Measurements from ENCODE around the gene DAPK3.
"Not testable (repeated sequence)": the region's sequence is repeated elsewhere in the genome, so short reads cannot be mapped to it uniquely, and the experiment has no call there.

DAPK3 gene

DNA sequence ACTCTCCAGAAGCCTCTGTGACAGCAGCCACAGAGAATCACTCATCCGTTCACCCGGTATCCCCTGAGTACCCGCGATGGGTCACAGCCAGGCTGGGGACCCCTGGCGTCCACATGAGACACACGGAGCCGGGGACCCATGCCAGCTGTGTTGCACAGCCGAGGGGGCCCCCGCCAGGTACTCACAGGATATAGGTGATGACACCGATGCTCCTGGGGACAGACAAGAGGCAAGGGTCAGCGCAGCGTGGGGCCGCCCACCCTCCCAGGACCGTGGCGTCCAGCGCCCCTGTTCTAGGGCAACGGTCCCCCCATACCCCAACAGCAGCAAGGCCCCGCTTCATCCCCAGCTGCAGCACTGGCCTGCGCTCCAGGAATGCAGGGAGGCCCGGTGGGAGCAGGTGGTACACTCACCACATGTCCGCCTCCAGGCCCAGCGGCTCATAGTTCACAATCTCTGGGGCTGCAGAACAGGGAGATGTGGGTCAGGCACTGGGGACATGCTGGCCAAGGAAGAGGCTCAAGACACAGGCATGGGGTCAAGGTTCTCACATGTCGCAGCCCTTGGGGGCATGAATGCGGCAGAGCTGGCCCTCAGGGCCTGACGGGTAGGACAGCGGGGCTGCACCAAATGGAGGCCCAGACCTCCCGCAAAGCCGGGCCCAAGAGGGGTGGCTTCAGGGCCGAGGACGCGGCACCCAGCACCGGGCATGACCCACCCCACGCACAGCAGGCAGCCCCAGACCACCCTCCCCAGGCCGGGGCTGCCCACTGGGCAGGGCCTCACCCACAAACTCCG, 7.2 kb downstream of the DAPK3 start:
- H3K4me3 ChIP-seq (ENCODE audit: low read length) = no peak overlapping the region
- no peak for TF ChIP-seq ZNF274 (IDR thresholded peaks at IDR 0.05; ENCODE audit: low read depth, low read length)

- TF ChIP-seq ZNF274 (IDR thresholded peaks at IDR 0.05; ENCODE audit: low read depth, low read length) = no peak
- no peak overlapping the region for H3K4me3 ChIP-seq (ENCODE audit: low read length)
Observed at GRCh38 chr19:3961007-3961406, 9.9 kb downstream of the DAPK3 start.

DNA sequence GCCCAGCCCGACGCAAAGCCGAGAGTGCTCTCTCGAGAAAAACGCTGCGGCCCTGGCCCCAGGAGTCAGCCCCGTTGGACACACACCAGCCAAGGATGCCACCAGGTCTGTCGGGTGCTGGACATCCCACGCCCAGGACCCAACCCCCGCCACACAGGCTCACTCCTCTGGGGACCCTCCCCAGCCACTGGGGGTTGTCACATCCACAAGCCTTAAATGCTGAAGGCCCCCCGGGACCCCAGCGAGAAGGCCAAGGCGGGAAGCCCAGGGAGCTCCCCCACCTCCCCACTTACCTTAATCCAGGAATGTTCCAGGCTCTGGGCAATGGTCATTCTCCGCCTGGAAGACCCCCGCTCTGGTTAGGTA, 11.2 kb downstream of the DAPK3 start:
- no peak for TF ChIP-seq ZNF274 (IDR thresholded peaks at IDR 0.05; ENCODE audit: low read depth, low read length)
- H3K4me3 ChIP-seq (ENCODE audit: low read length) = no peak overlapping the region

- TF ChIP-seq ZNF274 (IDR thresholded peaks at IDR 0.05; ENCODE audit: low read depth, low read length) = no peak
Observed at GRCh38 chr19:3958836-3959765, 11.8 kb downstream of the DAPK3 start.

DNA sequence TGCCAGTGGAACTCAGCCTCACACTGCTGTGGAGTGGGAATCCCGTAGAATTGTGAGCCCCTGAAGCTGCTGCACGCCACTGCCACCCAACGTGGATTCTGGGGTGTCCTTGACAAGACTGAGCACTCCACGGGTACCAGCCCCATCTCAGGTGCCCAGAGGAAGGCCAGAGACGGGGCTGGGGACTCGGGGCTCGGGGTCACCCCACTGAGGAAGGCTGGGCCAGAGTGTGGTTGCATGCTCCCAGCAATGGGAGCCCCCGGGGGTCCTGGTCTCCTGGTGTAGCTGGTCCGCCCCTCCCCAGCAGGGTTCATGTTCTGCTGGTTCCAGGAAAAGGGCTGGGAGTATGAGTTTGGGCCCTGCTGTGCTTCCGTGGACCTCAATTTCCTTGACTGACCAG, 15.2 kb downstream of the DAPK3 start:
- no peak overlapping the region for H3K4me3 ChIP-seq (ENCODE audit: low read length)
- no peak for TF ChIP-seq ZNF274 (IDR thresholded peaks at IDR 0.05; ENCODE audit: low read depth, low read length)

More at GRCh38 chr19:3958836-3959765, 11.8 kb downstream of the DAPK3 start:
- no peak overlapping the region for H3K4me3 ChIP-seq (ENCODE audit: low read length)

DNA sequence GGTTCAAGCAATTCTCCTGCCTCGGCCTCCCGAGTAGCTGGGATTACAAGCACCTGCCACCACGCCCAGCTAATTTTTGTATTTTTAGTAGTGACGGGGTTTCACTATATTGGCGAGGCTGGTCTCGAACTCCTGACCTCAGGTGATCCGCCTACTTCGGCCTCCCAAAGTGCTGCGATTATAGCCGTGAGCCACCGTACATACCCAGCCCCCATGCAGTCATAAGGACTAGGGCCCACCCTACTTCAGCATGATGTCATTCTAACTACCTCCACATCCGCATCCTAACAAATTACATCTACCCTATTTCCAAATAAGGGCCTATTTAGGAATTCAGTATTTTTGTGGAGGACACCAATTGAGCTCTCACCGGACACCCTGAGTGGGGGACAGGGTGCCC, 15.6 kb downstream of the DAPK3 start:
- not testable (repeated sequence) for H3K4me3 ChIP-seq (ENCODE audit: low read length)

GRCh38 chr19:3954107-3954506, 16.8 kb downstream of the DAPK3 start:
- no peak for TF ChIP-seq ZNF274 (IDR thresholded peaks at IDR 0.05; ENCODE audit: low read depth, low read length)

DNA sequence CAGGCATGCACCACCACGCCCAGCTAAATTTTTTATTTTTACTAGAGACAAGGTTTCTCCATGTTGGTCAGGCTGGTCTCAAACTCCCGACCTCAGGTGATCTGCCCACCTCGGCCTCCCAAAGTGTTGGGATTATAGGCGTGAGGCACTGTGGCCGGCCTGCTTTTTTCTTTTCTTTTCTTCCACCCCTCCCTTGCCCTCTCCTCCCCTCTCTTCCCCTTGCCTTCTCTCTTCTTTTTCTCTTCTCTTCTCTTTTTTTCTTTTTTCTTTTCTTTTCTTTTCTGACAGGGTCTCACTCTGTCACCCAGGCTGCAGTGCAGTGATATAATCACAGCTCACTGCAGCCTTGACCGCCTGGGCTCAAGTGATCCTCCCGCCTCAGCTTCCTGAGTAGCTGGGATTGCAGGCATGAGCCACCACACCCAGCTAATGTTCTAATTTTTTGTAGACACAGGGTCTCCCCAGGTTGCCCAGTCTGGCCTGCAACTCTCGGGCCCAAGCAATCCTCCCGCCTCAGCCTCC, 18.1 kb downstream of the DAPK3 start:
- not testable (repeated sequence) for H3K4me3 ChIP-seq (ENCODE audit: low read length)

More at GRCh38 chr19:3954107-3954506, 16.8 kb downstream of the DAPK3 start:
- H3K4me3 ChIP-seq (ENCODE audit: low read length) = no peak overlapping the region

DNA sequence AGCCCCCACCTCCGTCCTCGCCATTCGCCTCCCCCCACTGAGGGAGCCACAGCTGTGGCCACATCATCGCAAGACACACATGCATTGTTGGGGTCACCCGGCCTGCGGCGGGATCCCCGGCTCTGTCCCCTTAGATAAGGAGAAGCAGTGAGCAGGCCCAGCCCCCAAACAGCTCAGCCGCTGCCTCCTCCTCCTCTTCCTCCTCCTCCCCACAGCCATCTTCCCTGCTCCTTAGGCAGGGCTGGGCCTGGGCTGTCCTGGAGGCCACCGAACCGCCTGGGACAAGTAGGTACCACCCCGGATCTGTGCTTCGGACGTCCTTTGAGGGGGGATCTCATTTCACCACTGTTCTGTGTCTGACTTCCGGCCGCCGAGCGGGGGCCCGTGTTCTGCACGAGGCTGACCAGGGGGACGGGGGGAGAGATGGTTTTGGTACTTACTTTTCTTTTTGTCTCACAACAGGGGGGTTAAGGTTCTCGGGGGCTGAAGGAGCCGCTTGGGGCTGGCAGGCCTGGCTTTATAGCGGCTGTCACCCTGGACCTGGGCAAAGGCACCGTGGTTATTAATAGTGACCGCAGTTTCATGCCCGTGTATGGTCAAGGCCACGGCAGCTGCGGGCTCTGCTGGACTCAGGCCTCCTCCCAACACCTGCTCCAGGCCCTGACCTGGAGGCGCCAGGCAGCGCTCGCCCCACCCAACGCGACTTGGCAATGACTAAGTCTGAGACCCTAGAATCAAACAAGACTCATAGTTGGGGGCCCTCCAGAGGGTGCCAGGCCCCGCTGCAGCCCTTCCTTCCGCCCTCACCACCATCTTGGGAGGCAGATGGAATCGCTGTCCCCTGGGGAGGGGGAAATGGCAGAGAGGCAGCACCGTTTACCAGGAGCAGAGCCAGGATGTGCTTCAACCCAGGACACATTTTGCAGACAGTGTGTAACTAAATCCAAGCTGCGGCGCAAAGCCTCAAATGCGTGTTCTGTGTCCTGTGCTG, 19.7 kb downstream of the DAPK3 start:
- no peak overlapping the region for H3K4me3 ChIP-seq (ENCODE audit: low read length)
- TF ChIP-seq ZNF274 (IDR thresholded peaks at IDR 0.05; ENCODE audit: low read depth, low read length) = no peak

DNA sequence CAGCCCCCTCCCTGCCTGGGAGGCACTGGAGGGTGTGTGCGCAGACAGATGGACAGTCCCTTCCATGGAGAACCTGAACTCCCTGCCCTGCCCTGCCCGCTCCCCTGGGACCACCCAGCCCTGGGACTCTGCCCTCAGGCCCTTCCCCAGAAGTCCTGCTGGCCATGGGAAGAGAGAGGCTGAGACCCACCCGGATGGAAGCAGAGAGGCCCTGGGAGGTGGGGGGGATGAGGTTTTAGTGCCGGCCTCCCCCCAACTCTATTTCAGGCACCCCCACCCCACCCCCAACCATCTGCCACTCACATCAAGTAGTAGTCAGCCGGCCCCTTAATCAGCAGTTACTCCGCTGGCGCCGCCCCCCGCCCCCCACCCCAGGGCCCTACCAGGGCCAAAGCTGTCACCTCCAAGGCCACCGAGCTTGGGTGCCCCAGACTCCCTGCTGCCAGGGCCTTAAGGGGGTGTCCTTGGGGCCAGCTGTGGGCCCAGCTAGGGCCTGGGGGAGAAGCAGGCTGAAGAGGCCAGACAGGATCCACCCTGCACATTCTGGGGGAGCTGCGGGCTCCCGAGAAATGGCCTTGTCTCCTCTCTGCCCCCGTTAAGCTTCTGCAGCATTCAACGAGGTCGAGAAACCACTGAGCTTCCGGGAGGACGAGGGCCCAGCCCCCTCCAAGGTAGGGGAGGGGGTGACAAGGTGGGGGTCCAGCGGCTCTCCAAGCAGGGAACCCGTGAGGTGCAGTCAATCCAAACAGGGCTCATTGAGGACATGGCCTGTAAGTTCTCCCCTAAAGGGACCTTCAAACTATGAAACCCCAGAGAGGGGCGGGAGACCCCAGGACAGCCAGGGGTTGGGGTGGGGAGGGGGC, 20.7 kb downstream of the DAPK3 start:
- TF ChIP-seq ZNF274 (IDR thresholded peaks at IDR 0.05; ENCODE audit: low read depth, low read length) = no peak
- H3K4me3 ChIP-seq (ENCODE audit: low read length) = no peak overlapping the region

GRCh38 chr19:3949294-3949693, 21.6 kb downstream of the DAPK3 start:
- TF ChIP-seq ZNF274 (IDR thresholded peaks at IDR 0.05; ENCODE audit: low read depth, low read length) = no peak
- no peak overlapping the region for H3K4me3 ChIP-seq (ENCODE audit: low read length)

GRCh38 chr19:3947316-3947933, 23.5 kb downstream of the DAPK3 start:
- not testable (repeated sequence) for H3K4me3 ChIP-seq (ENCODE audit: low read length)

GRCh38 chr19:3945838-3946237, 25.1 kb downstream of the DAPK3 start:
- no peak for TF ChIP-seq ZNF274 (IDR thresholded peaks at IDR 0.05; ENCODE audit: low read depth, low read length)

More at GRCh38 chr19:3945838-3946237, 25.1 kb downstream of the DAPK3 start:
- H3K4me3 ChIP-seq (ENCODE audit: low read length) = no peak overlapping the region
